HepG2 (cell line): ENCODE results near the gene KCTD21. TPM values are rescaled to one million over a fixed set of nuclear protein-coding genes. Genes with fewer than 3 reads are reported as not detected.
A peak's percentile ranks its signal among the peaks of the same experiment; 100 is the strongest.

Experiments
- AHDC1 ChIP-seq: sonication (generic); formaldehyde crosslinking; IDR thresholded peaks from 2 replicates; pipeline ENCODE4 v1.5.1; 2020; ENCODE audit warnings: mild to moderate bottlenecking, missing genetic modification reagents, borderline replicate concordance
- ARID3A ChIP-seq: IDR thresholded peaks from 2 replicates; pipeline ENCODE4 v1.6.1; 2012; ENCODE audit warnings: low read depth, low read length, improper control_type of control experiment
- BCLAF1 ChIP-seq: fragments of 450-650 bp; IDR thresholded peaks from 2 replicates; pipeline ENCODE4 v1.6.1; 2017; ENCODE audit warnings: mild to moderate bottlenecking
- MLLT10 ChIP-seq: sonication (generic); formaldehyde crosslinking; IDR thresholded peaks from 2 replicates; pipeline ENCODE4 v1.4.0; 2020; ENCODE audit warnings: missing genetic modification reagents
- REST ChIP-seq, 2 experiments: IDR thresholded peaks; 2 replicates each; pipeline ENCODE4 v1.6.1; 2011 to 2012; ENCODE audit warnings: low read length in 2 of 2, borderline replicate concordance in 1 of 2, low read depth in 1 of 2, mild to moderate bottlenecking in 1 of 2, moderate library complexity in 1 of 2
- STAT6 ChIP-seq: sonication (generic); formaldehyde crosslinking; IDR thresholded peaks from 2 replicates; pipeline ENCODE4 v1.4.0; 2020; ENCODE audit warnings: missing genetic modification reagents, mild to moderate bottlenecking, borderline replicate concordance
- ZNF331 ChIP-seq: sonication (generic); formaldehyde crosslinking; IDR thresholded peaks from 2 replicates; pipeline ENCODE4 v1.4.0; 2020; ENCODE audit warnings: missing genetic modification reagents
- ZNF33B ChIP-seq: sonication (generic); formaldehyde crosslinking; IDR thresholded peaks from 2 replicates; pipeline ENCODE4 v1.5.1; 2020; ENCODE audit warnings: mild to moderate bottlenecking, missing genetic modification reagents
- ZNF451 ChIP-seq: sonication (generic); formaldehyde crosslinking; IDR thresholded peaks from 2 replicates; pipeline ENCODE4 v1.5.0; 2020; ENCODE audit warnings: mild to moderate bottlenecking, missing genetic modification reagents
- ZNF616 ChIP-seq: sonication (generic); formaldehyde crosslinking; IDR thresholded peaks from 2 replicates; pipeline ENCODE4 v1.5.0; 2020; ENCODE audit warnings: low read depth, mild to moderate bottlenecking, missing genetic modification reagents
- ZNF768 ChIP-seq: sonication (generic); formaldehyde crosslinking; IDR thresholded peaks from 2 replicates; pipeline ENCODE4 v1.4.0; 2020; ENCODE audit warnings: missing genetic modification reagents
- polyA plus RNA-seq, 8 experiments: library from polyadenylated mRNA; depleted of rRNA in 3 of 8; stranded (reverse) in 7 of 8; unstranded in 1 of 8; fragments of >200 nt; fragmentation: Illumina TruSeq in 4 of 8; extraction: Trizol in 4 of 8; gene quantifications; 2 replicates each; pipeline versions ENCODE4 v1.2.1 to v1.2.3, GENCODE V29; 2011 to 2016; ENCODE audit warnings: low read depth in 4 of 8, missing spikeins in 1 of 8, mixed read lengths in 1 of 8; ENCODE audit not compliant: insufficient read depth in 1 of 8
- total RNA-seq, 5 experiments: library from RNA; depleted of rRNA; stranded (reverse); fragments of >200 nt; fragmentation: Illumina TruSeq; extraction: Trizol; gene quantifications; 2 replicates each; pipeline ENCODE4 v1.2.3, GENCODE V29; 2016; ENCODE audit warnings: low read depth in 1 of 5

Gene KCTD21
- total and polyA plus RNA-seq, 2 of the 13 experiments (the other 11 are each of a cell fraction or from before 2014, with no cell fraction given) = 3.1 to 13.5 TPM

GRCh38 chr11:78156127-78156844, 32.1 kb downstream of the KCTD21 start (continued):
- TF ChIP-seq AHDC1 (CRISPR knock-in tag) = peak; percentile 88; the same call in 1 of the 2 replicates
- TF ChIP-seq ZNF33B (CRISPR knock-in tag) = no peak
- TF ChIP-seq ZNF451 (CRISPR knock-in tag) = no peak
- peak; percentile 83 for TF ChIP-seq ARID3A
- TF ChIP-seq MLLT10 (CRISPR knock-in tag) = no peak
- no peak for TF ChIP-seq BCLAF1
- TF ChIP-seq REST (IDR thresholded peaks at IDR 0.05; ENCODE audit: borderline replicate concordance in 1 of 2, low read depth in 1 of 2, low read length in 2 of 2) = peak in 1 of 2 experiments; percentile 52; a peak in 1 of 4 replicates
- TF ChIP-seq STAT6 (CRISPR knock-in tag) = no peak
- TF ChIP-seq ZNF616 (CRISPR knock-in tag) = no peak
- TF ChIP-seq ZNF331 (CRISPR knock-in tag) = peak; percentile 92
- TF ChIP-seq ZNF768 (CRISPR knock-in tag) = no peak
